Dendritic cell treated with granulocyte-macrophage colony-stimulating factor and Interleukin-4, amounts not matched to agents 40 ng/mL and 50 ng/mL, for 4 days (primary cell): ENCODE measurements around the gene DCANP1.

ENCODE experiments used
- H3K27ac Mint-ChIP-seq: one replicate; pipeline ENCODE4 v1.8.0; 2022; ENCODE audit warnings: mild to moderate bottlenecking, mixed read lengths
- H3K27me3 Mint-ChIP-seq: one replicate; pipeline ENCODE4 v1.8.0; 2022; ENCODE audit warnings: mild to moderate bottlenecking, mixed read lengths
- H3K36me3 Mint-ChIP-seq: one replicate; pipeline ENCODE4 v1.8.0; 2022; ENCODE audit warnings: low read depth, mixed read lengths
- H3K4me1 Mint-ChIP-seq: one replicate; pipeline ENCODE4 v1.8.0; 2022; ENCODE audit warnings: low read depth, mixed read lengths
- H3K4me3 Mint-ChIP-seq: one replicate; pipeline ENCODE4 v1.8.0; 2022; ENCODE audit warnings: mild to moderate bottlenecking, moderate library complexity, mixed read lengths
- H3K9me3 Mint-ChIP-seq: one replicate; pipeline ENCODE4 v1.8.0; 2022; ENCODE audit warnings: mixed read lengths
- intact Hi-C: fragments of 100-400 bp; cut with micrococcal nuclease; formaldehyde crosslinking; loops from one replicate; pipeline ENCODE4 v1.15.0; 2022

Gene DCANP1

DNA sequence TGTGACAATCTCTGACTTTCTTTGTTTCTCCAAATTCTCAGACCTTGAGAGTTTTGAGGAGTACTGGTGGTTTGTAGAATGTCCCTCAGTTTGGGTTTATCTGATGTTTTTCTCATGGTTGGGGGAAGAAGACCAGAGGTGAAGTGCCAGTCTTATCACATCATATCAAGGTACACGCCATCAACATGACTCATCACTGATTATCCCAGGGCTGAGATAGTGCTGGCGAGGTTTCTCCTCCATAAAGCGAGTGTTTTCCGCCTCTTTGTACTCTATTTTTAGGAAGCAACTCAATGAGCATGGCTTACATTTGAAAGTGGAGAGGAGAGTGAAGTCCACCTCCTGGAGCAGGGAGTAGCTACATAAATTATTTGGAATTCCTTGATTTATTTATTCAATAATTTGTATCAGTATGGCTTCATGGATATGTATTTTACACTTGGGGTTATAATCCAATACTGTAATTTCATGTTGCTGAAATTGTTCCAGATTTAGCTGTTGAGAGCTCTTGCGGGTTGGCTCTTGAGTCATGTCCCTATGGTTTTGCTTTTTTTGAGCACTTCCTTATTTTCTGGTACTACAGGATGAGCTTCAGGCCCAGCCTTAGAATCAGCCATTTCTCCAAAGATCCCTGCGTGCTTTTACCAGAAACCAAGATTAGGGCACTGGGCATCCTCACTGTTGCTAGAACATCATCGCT lies 23.9 kb downstream of the DCANP1 start:
- H3K9me3 Mint-ChIP-seq, result peaks cover 14% of the 10 kb centered on the region
- peaks cover 12% of the 10 kb centered on the region for H3K36me3 Mint-ChIP-seq
- intact Hi-C loops, result loop anchor here (10.0 kb wide), 1 partner anchor 48 kb away; no protein-coding TSS in a partner anchor
- peak overlapping the region; percentile 86 for H3K27ac Mint-ChIP-seq
- H3K4me3 Mint-ChIP-seq, result no peak overlapping the region
- H3K4me1 Mint-ChIP-seq, result peaks cover 44% of the 10 kb centered on the region
- H3K27me3 Mint-ChIP-seq, result no peaks in the 10 kb centered on the region

DNA sequence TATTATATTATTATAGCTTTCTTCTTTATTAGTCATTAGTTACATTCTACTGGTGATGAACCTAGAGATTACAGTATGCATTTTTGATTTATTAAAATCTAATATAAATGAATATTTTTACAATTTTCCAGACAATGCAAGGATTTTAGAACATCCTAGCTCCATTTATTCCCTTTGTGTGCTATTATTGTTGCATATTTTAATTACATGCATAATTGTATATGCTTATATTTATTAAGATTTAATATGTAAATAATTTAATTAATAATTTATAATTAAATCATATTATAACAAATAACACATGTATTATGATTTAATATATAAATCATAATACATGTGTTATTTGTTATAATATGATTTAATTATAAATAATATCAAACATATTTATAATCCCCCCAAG lies 24.7 kb downstream of the DCANP1 start:
- intact Hi-C loops, result loop anchor here (10.0 kb wide), 1 partner anchor 48 kb away; no protein-coding TSS in a partner anchor
- peaks cover 13% of the 10 kb centered on the region for H3K9me3 Mint-ChIP-seq
- H3K4me3 Mint-ChIP-seq, result no peak overlapping the region
- H3K27me3 Mint-ChIP-seq, result no peaks in the 10 kb centered on the region
- peaks cover 44% of the 10 kb centered on the region for H3K4me1 Mint-ChIP-seq
- peaks cover 8% of the 10 kb centered on the region for H3K36me3 Mint-ChIP-seq
- no peak overlapping the region for H3K27ac Mint-ChIP-seq

DNA sequence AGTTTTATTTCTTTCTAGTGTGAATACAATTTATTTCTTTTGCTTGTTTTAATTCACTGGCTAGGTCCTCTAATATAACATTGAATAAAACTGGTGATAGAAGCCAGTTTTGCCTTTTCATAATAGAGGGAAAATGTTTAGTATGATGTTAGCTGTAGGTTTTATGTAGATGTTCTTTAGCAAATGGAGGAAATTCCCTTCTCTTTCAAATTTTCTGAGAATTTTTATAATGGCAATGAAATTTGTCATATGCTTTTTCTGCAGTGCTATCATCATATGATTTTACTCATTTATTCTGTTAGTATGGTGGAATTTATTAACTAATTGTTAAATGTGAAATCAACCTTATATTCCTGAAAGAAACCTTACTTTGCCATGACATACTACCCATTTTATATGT lies 30.1 kb downstream of the DCANP1 start:
- Mint-ChIP-seq H3K36me3 (peaks cover 8% of the 10 kb centered on the region), H3K4me1 (no peaks in the 10 kb centered on the region), H3K9me3 (peaks cover 13% of the 10 kb centered on the region), H3K4me3 (no peak overlapping the region), H3K27ac (no peak overlapping the region), H3K27me3 (no peaks in the 10 kb centered on the region)
- intact Hi-C loops, result no loop called here

DNA sequence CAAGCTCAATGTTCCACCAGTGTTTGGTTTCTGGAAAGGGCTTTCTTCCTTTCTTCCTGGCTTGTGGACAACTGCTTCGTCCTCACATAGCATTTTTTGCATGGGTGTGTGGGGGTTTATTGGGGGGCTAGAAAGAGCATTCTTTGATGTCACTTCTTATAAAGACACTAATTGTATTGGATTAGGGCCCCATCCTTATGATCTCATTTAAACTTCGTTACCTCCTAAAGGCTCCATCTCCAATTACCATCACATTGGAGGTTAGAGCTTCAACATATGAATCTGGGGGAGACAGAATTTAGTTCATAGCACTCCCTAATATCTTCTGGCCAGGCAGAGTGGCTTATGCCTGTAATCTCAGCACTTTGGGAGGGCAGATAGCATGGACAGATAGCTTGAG lies 42.1 kb downstream of the DCANP1 start:
- intact Hi-C loops, result no loop called here
- Mint-ChIP-seq H3K4me1 (peaks cover 12% of the 10 kb centered on the region), H3K36me3 (no peaks in the 10 kb centered on the region), H3K4me3 (no peak overlapping the region), H3K27ac (no peak overlapping the region), H3K9me3 (no peaks in the 10 kb centered on the region), H3K27me3 (no peaks in the 10 kb centered on the region)

DNA sequence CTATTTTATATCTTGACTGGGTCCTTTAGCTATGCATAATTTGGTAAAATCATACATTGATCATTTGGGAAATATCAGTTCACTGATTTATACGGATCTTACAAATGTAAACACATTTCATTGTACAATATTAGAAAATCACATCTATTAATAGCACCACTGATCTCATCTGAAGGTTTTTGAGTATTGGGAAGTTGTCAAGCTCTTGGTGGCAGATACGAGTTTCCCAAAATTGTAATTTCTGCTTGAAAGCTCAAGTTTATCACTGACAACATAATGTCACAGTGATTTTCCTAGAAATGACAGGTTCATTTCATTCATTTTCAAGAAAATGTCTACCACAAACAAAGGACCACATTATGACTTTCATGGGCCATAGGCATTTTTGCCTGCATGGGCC lies 45.1 kb downstream of the DCANP1 start:
- no peak overlapping the region for H3K27ac Mint-ChIP-seq
- peaks cover 32% of the 10 kb centered on the region for H3K4me1 Mint-ChIP-seq
- no peaks in the 10 kb centered on the region for H3K9me3 Mint-ChIP-seq
- H3K4me3 Mint-ChIP-seq, result no peak overlapping the region
- H3K36me3 Mint-ChIP-seq, result peaks cover 14% of the 10 kb centered on the region
- intact Hi-C loops, result no loop called here
- no peaks in the 10 kb centered on the region for H3K27me3 Mint-ChIP-seq

DNA sequence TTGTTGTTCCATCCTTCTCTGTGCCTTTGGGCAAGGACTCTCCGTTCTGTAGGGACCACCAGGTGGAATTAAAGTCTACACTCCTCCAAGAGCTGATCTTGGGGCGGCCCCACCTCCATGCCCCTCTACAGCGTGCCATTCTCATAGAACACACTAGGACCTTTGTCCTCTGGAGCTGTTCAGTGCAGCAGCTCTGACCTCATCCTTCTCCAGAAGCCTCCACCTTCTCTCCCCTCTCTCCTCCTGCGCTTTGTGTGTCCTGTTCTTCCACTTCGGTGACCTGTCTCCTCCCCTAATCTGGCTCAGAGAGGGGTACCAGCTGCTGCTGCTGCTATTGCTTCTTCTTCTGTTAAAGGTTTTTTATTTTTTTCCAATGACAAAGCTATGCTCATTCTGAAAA lies 46.3 kb downstream of the DCANP1 start:
- Mint-ChIP-seq H3K27me3 (no peaks in the 10 kb centered on the region), H3K4me1 (peaks cover 44% of the 10 kb centered on the region), H3K4me3 (no peak overlapping the region), H3K36me3 (peaks cover 26% of the 10 kb centered on the region), H3K27ac (peak overlapping the region; percentile 98), H3K9me3 (no peaks in the 10 kb centered on the region)
- intact Hi-C loops, result no loop called here

DNA sequence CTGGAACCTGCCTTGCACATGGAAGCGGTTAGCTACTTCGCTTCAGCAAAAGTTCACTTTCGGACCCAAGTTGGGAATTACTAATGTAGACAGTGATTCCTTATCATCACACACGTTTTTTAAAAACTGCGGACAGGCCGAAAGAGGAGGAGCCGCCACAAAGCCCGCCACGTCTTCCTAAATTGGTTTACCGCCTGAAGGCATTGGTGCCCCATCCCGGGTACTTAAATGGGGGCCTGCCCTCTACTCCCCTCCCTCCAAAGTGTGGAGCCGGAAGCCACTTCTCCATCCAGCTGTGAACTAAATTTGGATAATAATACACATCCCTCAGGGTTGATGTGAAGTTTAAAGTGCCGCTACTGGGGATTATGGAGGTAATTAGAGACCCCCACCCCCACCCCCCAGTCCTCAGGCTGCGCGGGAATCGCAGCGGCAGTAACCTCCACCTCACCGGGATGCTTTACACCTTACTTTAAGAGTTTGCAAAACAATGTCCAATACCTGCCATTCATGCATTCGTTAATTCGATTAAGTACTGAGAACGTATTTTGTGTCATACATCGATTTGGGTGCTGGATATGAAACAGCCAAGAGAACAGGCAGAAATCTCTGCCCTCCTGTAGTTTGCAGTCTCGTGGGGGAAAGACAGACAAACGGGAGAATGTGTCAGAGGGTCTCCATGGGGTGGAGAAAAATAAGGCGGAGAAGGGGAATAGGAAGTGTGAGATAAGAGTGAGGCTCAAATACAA lies 47.2 kb downstream of the DCANP1 start:
- intact Hi-C loops, result loop anchor here (5.0 kb wide), 1 partner anchor 37 kb away; no protein-coding TSS in a partner anchor
- Mint-ChIP-seq H3K9me3 (no peaks in the 10 kb centered on the region), H3K4me1 (peaks cover 53% of the 10 kb centered on the region), H3K36me3 (peaks cover 33% of the 10 kb centered on the region), H3K27me3 (no peaks in the 10 kb centered on the region), H3K27ac (peak overlapping the region; percentile 98), H3K4me3 (peak overlapping the region; percentile 84)

DNA sequence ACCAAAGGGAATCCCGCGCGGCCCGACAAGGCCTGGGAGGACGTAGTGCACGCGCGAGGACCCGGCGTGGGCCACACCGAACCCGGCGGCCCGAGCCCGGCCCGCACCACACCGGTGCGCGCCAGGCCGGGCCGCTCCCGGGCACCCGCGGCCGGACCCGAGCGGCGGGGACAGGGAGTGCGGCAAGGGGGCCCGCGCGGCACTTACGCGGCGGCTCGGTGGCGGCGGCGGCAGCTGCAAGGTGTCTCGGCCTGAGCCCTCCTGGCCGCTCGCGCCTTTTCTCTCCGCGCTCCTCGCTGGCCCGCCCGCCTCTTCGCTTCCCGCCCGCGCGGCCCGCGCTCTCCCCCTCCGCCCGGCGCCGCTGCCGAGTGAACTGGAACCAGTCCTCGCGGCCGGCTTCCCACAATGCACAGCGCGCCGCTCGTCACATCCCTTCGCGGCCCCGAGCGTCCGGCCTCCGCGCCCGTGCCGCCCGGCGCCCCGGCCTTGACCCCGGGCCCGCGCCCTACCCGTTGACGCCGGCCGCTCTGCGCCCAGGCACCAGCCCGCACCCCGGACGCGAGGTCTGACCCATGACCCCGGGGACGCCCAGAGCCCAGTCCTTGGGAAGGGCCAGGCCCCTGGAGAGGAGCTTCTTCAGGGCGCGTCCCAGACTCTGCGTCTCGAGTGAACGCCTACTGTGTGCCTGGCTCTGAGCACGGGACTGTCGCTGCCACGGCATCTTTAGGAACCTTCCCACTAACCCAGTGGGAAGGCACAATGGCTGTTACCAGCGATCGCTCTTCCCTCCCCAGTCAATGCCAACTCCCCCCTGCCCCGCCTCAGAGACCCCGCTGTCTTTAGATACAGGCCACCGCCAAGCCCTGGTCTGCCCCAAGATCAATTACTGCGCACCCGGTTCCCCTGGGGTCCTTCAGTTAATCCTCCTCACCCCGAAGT lies 48.0 kb downstream of the DCANP1 start, which contains the start of gene MACROH2A1:
Gene MACROH2A1 (minus strand): TSS at position 377 of the 939 bp plus-strand sequence. CDS start 10,138 bp downstream, outside the sequence.
- H3K4me3 Mint-ChIP-seq, result peak within 1 kb of the TSS; percentile 93
- H3K27me3 Mint-ChIP-seq, result no peaks in the 10 kb centered on the region
- H3K27ac Mint-ChIP-seq, result peak within 1 kb of the TSS; percentile 98
- H3K4me1 Mint-ChIP-seq, result peaks cover 61% of the 10 kb centered on the region
- intact Hi-C loops, result loop anchor here (5.0 kb wide), 1 partner anchor 38 kb away; no protein-coding TSS in a partner anchor
- H3K36me3 Mint-ChIP-seq, result peaks cover 40% of the 10 kb centered on the region
- H3K9me3 Mint-ChIP-seq, result no peaks in the 10 kb centered on the region

DNA sequence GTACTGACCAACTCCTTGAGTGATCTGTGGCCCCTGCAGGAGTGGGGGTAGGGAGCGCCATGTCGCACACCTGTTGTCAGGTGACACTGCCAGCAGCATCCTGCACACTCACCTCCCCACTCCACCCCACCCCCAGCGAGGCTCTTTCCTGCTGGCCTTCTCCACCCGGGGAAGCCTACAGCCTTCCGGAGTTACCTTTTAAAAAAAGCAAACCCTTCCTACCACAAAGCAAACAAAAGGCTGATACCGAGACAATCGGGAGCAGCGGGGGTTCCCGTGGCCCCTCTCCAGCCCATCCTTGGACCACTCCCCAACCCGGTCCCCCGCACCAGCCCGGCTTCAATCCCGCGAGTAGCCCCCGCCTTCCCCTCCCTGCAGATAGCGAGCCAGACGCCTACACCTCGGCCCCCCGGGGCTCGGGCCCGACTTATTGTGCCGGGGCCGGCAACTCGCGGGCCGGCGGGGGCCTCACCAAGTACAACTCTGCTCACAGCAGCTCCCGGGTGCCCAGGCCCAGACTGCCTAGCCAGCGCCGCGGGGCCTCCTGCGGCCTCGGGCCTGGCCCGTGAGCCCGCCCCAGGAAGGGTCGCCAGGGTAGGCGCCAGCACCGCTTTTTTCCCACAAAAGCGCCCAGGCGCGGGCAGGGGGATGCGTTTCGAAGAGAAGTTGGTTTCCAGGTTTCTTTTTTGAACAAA lies 48.8 kb downstream of the DCANP1 start:
- Mint-ChIP-seq H3K4me3 (peak overlapping the region; percentile 93), H3K27me3 (no peaks in the 10 kb centered on the region), H3K27ac (peak overlapping the region; percentile 98), H3K36me3 (peaks cover 46% of the 10 kb centered on the region), H3K9me3 (no peaks in the 10 kb centered on the region), H3K4me1 (peaks cover 70% of the 10 kb centered on the region)
- intact Hi-C loops, result loop anchor here (5.0 kb wide), 1 partner anchor 39 kb away; no protein-coding TSS in a partner anchor

DNA sequence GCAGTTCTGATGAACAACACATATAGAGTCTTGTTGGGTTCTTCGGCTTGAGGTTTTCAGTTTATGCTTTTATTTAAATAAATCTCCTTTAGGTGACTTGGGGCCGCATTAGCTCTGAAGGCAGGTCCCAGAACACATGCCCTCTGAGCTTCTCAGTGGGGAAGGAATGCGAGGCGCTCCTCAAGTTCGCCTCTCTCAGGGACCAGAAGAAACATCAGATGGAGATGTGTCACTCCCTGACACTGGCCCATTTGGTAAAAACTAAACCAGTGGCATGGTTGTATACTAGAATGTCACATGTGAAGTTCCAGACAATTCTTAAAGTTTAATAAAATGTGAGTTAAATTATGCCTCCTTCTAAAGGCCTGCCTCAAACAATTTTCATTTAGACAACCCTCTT lies 50.1 kb downstream of the DCANP1 start:
- Mint-ChIP-seq H3K9me3 (no peaks in the 10 kb centered on the region), H3K27me3 (no peaks in the 10 kb centered on the region), H3K4me1 (peaks cover 82% of the 10 kb centered on the region), H3K27ac (peak overlapping the region; percentile 98), H3K36me3 (peaks cover 59% of the 10 kb centered on the region), H3K4me3 (peak overlapping the region; percentile 93)
- intact Hi-C loops, result loop anchor here (5.0 kb wide), 1 partner anchor 40 kb away; no protein-coding TSS in a partner anchor

DNA sequence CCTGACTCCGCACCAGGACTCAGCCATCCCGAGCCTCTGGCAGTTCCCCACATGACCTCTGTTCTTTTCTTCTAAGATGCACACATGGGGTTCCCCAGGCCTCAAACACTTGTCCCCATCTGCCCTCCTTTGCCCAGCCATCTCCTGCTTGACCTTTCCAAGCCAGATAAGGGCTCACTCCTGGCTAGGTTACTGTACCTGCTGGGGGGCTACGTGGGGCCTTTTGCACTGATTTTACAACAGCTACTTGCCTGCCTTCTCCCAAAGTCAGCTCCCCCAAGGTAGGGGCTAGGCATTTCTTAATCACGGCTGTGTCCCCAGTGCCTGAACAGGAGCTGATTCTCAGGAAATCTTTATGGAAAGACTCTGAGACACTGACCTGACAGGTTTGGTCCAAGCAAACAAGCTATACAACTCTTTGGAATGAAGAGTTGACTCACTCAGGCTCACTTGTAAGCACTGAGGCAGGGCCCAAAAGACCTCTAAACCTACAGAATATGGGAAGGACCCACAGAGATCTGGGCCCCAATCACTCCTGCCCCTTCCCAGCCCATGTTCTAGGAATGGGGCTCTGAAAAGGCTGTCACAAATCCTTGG lies 50.6 kb downstream of the DCANP1 start:
- intact Hi-C loops, result loop anchor here (5.0 kb wide), 1 partner anchor 41 kb away; no protein-coding TSS in a partner anchor
- Mint-ChIP-seq H3K27ac (peak overlapping the region; percentile 98), H3K9me3 (no peaks in the 10 kb centered on the region), H3K27me3 (no peaks in the 10 kb centered on the region), H3K36me3 (peaks cover 64% of the 10 kb centered on the region), H3K4me3 (peak overlapping the region; percentile 93), H3K4me1 (peaks cover 87% of the 10 kb centered on the region)

DNA sequence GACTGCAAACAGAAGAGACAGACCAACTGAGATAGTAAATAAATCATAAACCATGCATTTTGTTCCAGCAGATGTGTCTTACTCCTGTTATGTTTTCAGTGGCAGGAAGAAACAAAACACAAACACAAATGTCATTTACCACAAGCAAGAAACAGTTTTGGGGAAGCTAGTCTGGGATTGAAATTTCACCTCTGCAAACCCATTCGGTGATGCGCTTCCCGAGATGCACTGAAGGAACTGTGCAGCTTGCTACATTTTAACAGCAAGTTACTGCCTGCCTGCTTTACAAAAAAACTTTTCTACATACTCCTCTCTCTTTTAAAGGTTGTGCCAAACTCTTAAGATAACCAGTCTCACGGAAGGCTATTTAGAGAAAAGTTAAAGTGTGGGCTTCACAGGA lies 51.3 kb downstream of the DCANP1 start:
- no peaks in the 10 kb centered on the region for H3K9me3 Mint-ChIP-seq
- peaks cover 68% of the 10 kb centered on the region for H3K36me3 Mint-ChIP-seq
- peak overlapping the region; percentile 98 for H3K27ac Mint-ChIP-seq
- H3K27me3 Mint-ChIP-seq, result no peaks in the 10 kb centered on the region
- peaks cover 89% of the 10 kb centered on the region for H3K4me1 Mint-ChIP-seq
- H3K4me3 Mint-ChIP-seq, result peak overlapping the region; percentile 93
- intact Hi-C loops, result loop anchor here (5.0 kb wide), 1 partner anchor 41 kb away; no protein-coding TSS in a partner anchor
